ENCODE data around the gene TMED1.
A peak's percentile ranks its signal among the peaks of the same experiment; 100 is the strongest.

TMED1 gene

GRCh38 chr19:10831987-10832938 lies 3.7 kb downstream of the TMED1 start:
- TF ChIP-seq POLR2A (IDR thresholded peaks at IDR 0.05; ENCODE audit: low read length), result no peak
- no peak for TF ChIP-seq GATA1 (IDR thresholded peaks at IDR 0.05; ENCODE audit: low read depth, low read length)
- DNase-seq, result no peak

GRCh38 chr19:10830931-10831779 lies 4.9 kb downstream of the TMED1 start:
- no peak for TF ChIP-seq POLR2A (IDR thresholded peaks at IDR 0.05; ENCODE audit: low read length)
- no peak for TF ChIP-seq GATA1 (IDR thresholded peaks at IDR 0.05; ENCODE audit: low read depth, low read length)
- DNase-seq, result no peak

- no peak for DNase-seq
- TF ChIP-seq POLR2A (IDR thresholded peaks at IDR 0.05; ENCODE audit: low read length) (no peak), GATA1 (IDR thresholded peaks at IDR 0.05; ENCODE audit: low read depth, low read length) (no peak)
Observed at GRCh38 chr19:10830370-10830769, 5.6 kb downstream of the TMED1 start.

GRCh38 chr19:10829967-10830366 lies 6.0 kb downstream of the TMED1 start:
- TF ChIP-seq POLR2A (IDR thresholded peaks at IDR 0.05; ENCODE audit: low read length), result no peak
- no peak for TF ChIP-seq GATA1 (IDR thresholded peaks at IDR 0.05; ENCODE audit: low read depth, low read length)
- DNase-seq, result no peak

- DNase-seq, result no peak
- TF ChIP-seq POLR2A (IDR thresholded peaks at IDR 0.05; ENCODE audit: low read length), result no peak
- no peak for TF ChIP-seq GATA1 (IDR thresholded peaks at IDR 0.05; ENCODE audit: low read depth, low read length)
Observed at GRCh38 chr19:10828981-10829821, 6.8 kb downstream of the TMED1 start.

- no peak for DNase-seq
- TF ChIP-seq POLR2A (IDR thresholded peaks at IDR 0.05; ENCODE audit: low read length) (no peak), GATA1 (IDR thresholded peaks at IDR 0.05; ENCODE audit: low read depth, low read length) (no peak)
Observed at GRCh38 chr19:10826846-10827245, 9.2 kb downstream of the TMED1 start.

- TF ChIP-seq POLR2A (IDR thresholded peaks at IDR 0.05; ENCODE audit: low read length) (no peak), GATA1 (IDR thresholded peaks at IDR 0.05; ENCODE audit: low read depth, low read length) (no peak)
- peak; percentile 47 for DNase-seq
Observed at GRCh38 chr19:10826231-10826630, 9.8 kb downstream of the TMED1 start.

GRCh38 chr19:10823690-10824089 lies 12.3 kb downstream of the TMED1 start:
- TF ChIP-seq GATA1 (IDR thresholded peaks at IDR 0.05; ENCODE audit: low read depth, low read length) (no peak), POLR2A (IDR thresholded peaks at IDR 0.05; ENCODE audit: low read length) (no peak)
- no peak for DNase-seq

GRCh38 chr19:10820173-10820572 lies 15.8 kb downstream of the TMED1 start:
- TF ChIP-seq GATA1 (IDR thresholded peaks at IDR 0.05; ENCODE audit: low read depth, low read length), result no peak
- TF ChIP-seq POLR2A (IDR thresholded peaks at IDR 0.05; ENCODE audit: low read length), result no peak
- no peak for DNase-seq

GRCh38 chr19:10819124-10820060 lies 16.6 kb downstream of the TMED1 start:
- no peak for DNase-seq
- TF ChIP-seq GATA1 (IDR thresholded peaks at IDR 0.05; ENCODE audit: low read depth, low read length), result no peak
- TF ChIP-seq POLR2A (IDR thresholded peaks at IDR 0.05; ENCODE audit: low read length), result no peak

- no peak for TF ChIP-seq POLR2A (IDR thresholded peaks at IDR 0.05; ENCODE audit: low read length)
- DNase-seq, result no peak
Observed at GRCh38 chr19:10818301-10819123, 17.5 kb downstream of the TMED1 start.

Measured in erythroblast (primary cell).